Parathyroid adenoma (tissue), 2 donors: ENCODE data around the gene WDR45B.

Experiments used
- H2AFZ ChIP-seq: fragments of 300-600 bp; sonication (generic); one replicate; pipeline ENCODE4 v1.7.0; 2017; ENCODE audit warnings: antibody characterized with exemption, mild to moderate bottlenecking
- H3K27ac ChIP-seq: fragments of 300-600 bp; sonication (generic); one replicate; pipeline ENCODE4 v1.7.0; 2017
- H3K27me3 ChIP-seq: fragments of 300-600 bp; sonication (generic); one replicate; pipeline ENCODE4 v1.7.0; 2017; ENCODE audit warnings: low read length; ENCODE audit not compliant: control insufficient read depth, insufficient read depth
- H3K36me3 ChIP-seq: fragments of 300-600 bp; sonication (generic); one replicate; pipeline ENCODE4 v1.7.0; 2017; ENCODE audit warnings: low read length; ENCODE audit not compliant: control insufficient read depth, insufficient read depth
- H3K4me1 ChIP-seq: fragments of 300-600 bp; sonication (generic); one replicate; pipeline ENCODE4 v1.7.0; 2017; ENCODE audit warnings: control low read depth
- H3K4me2 ChIP-seq: fragments of 300-600 bp; sonication (generic); one replicate; pipeline ENCODE4 v1.7.0; 2017; ENCODE audit warnings: low read length
- H3K4me3 ChIP-seq: fragments of 300-600 bp; sonication (generic); one replicate; pipeline ENCODE4 v1.7.0; 2017; ENCODE audit warnings: low read depth, low read length
- H3K79me2 ChIP-seq: fragments of 300-600 bp; sonication (generic); one replicate; pipeline ENCODE4 v1.7.0; 2017; ENCODE audit warnings: control low read depth
- H3K9ac ChIP-seq: fragments of 300-600 bp; sonication (generic); one replicate; pipeline ENCODE4 v1.7.0; 2017; ENCODE audit warnings: mild to moderate bottlenecking
- H3K9me3 ChIP-seq: fragments of 300-600 bp; sonication (generic); one replicate; pipeline ENCODE4 v1.7.0; 2017; ENCODE audit warnings: low read length; ENCODE audit not compliant: control insufficient read depth
- TF ChIP-seq, protein P1 (sequence below): fragments of 300-600 bp; sonication (generic); IDR thresholded peaks from one replicate; pipeline ENCODE4 v1.7.0; 2017; ENCODE audit warnings: antibody characterized with exemption, mild to moderate bottlenecking
- donor health status: primary hyperparathyroidism.

Gene WDR45B

DNA sequence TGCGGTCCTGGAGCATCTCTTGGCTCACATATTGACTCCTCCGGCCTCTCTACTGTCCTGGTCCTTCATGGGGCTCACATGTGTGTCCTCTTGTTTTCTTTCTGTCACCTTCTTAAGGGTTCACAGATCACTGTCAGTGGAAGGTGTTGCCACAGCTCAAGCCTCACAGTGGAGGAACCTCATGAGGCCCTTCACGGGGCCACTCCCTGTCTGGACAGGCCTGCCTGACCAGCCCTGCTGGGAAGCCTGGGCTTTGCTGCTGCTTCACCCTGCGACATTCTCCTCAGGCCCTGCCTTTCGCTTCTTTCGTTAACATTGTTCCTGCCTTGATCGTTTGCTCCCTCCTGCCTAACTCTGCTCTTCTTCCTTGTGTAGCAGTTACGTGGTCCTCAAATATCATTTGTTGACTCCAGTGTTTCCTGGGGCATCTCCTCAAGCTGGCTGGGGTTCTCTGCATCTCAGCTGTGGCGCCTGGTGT, 55.9 kb downstream of the WDR45B start:
- no peak overlapping the region for H3K4me3 ChIP-seq
- H3K9me3 ChIP-seq: no peaks in the 10 kb centered on the region
- TF ChIP-seq, protein P1, sequence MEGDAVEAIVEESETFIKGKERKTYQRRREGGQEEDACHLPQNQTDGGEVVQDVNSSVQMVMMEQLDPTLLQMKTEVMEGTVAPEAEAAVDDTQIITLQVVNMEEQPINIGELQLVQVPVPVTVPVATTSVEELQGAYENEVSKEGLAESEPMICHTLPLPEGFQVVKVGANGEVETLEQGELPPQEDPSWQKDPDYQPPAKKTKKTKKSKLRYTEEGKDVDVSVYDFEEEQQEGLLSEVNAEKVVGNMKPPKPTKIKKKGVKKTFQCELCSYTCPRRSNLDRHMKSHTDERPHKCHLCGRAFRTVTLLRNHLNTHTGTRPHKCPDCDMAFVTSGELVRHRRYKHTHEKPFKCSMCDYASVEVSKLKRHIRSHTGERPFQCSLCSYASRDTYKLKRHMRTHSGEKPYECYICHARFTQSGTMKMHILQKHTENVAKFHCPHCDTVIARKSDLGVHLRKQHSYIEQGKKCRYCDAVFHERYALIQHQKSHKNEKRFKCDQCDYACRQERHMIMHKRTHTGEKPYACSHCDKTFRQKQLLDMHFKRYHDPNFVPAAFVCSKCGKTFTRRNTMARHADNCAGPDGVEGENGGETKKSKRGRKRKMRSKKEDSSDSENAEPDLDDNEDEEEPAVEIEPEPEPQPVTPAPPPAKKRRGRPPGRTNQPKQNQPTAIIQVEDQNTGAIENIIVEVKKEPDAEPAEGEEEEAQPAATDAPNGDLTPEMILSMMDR: no peak
- H3K27ac ChIP-seq: peak overlapping the region; percentile 78
- peaks cover 18% of the 10 kb centered on the region for H3K4me1 ChIP-seq
- H3K79me2 ChIP-seq: peaks cover 4% of the 10 kb centered on the region
- H3K4me2 ChIP-seq: peak overlapping the region; percentile 81
- H2AFZ ChIP-seq: peak overlapping the region; percentile 69
- H3K27me3 ChIP-seq: no peaks in the 10 kb centered on the region
- no peaks in the 10 kb centered on the region for H3K36me3 ChIP-seq
- H3K9ac ChIP-seq: no peak overlapping the region

DNA sequence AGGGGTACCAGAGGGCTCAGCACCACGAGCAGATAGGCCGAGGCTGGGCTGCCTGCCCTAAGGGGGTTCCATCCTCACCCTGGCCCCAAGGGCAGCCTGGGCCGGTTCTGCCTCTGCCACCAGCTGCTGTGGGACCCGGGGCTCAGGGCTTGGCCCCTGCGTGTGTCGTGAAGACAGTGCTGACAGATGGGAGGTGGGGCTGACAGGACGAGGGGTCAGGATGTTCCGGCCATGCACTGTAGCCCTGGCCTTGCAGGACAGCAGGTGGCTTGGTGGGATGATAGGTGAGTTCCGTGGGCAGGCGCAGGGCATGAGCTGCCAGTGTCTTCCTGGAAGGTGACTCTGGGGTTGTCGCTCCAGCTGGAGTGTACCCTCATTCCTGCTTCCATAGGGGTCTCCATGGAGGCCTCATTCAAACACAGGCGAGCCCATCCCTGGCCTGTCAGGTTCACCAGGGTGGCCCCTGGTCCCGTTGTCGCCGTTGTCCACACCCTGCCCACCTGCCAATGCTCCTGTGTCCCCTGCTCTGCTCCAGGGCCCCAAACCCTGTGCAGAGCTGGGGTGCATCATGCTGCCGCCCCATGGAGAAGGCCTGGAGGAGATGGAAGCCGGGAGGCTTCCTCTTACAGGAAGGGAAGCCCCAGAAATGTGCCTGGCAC, 57.2 kb downstream of the WDR45B start:
- no peak overlapping the region for H2AFZ ChIP-seq
- no peaks in the 10 kb centered on the region for H3K36me3 ChIP-seq
- no peak overlapping the region for H3K4me2 ChIP-seq
- H3K4me1 ChIP-seq: peaks cover 18% of the 10 kb centered on the region
- TF ChIP-seq, protein P1: no peak
- H3K9ac ChIP-seq: no peak overlapping the region
- no peak overlapping the region for H3K4me3 ChIP-seq
- peak overlapping the region; percentile 78 for H3K27ac ChIP-seq
- no peaks in the 10 kb centered on the region for H3K27me3 ChIP-seq
- no peaks in the 10 kb centered on the region for H3K9me3 ChIP-seq
- H3K79me2 ChIP-seq: peaks cover 4% of the 10 kb centered on the region

DNA sequence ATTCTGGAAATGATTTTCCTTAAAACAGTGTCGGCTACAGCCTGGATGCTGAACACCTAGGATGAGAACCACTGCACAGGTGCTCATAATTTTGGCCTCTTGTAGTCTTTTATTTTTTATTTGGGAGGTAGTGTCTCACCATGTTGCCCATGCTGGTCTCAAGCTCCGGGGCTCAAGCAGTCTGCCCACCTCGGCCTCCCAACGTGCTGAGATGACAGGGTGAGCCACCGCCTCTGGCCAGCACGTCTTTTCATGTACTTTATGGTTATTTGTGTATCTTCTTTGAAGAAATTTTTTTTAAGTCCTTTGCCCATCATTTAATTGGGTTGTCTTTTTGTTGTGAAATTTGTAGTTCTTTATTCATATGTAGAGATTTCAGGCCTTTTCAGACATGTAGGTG, 58.0 kb downstream of the WDR45B start:
- Histone ChIP-seq H2AFZ (no peak overlapping the region), H3K36me3 (no peaks in the 10 kb centered on the region), H3K4me2 (no peak overlapping the region), H3K4me3 (no peak overlapping the region), H3K4me1 (peaks cover 18% of the 10 kb centered on the region), H3K79me2 (peaks cover 6% of the 10 kb centered on the region), H3K27ac (no peak overlapping the region), H3K27me3 (no peaks in the 10 kb centered on the region), H3K9ac (no peak overlapping the region), H3K9me3 (no peaks in the 10 kb centered on the region)
- TF ChIP-seq, protein P1: no peak

- H3K27ac ChIP-seq: no peak overlapping the region
- TF ChIP-seq, protein P1: no peak
Observed at GRCh38 chr17:82589851-82590180, 58.4 kb downstream of the WDR45B start.

More at GRCh38 chr17:82589851-82590180, 58.4 kb downstream of the WDR45B start:
- Histone ChIP-seq H3K4me2 (no peak overlapping the region), H3K9me3 (no peaks in the 10 kb centered on the region), H3K4me1 (peaks cover 18% of the 10 kb centered on the region), H3K27me3 (no peaks in the 10 kb centered on the region), H3K9ac (no peak overlapping the region), H2AFZ (no peak overlapping the region), H3K4me3 (no peak overlapping the region), H3K36me3 (no peaks in the 10 kb centered on the region), H3K79me2 (peaks cover 3% of the 10 kb centered on the region)
